HG02571 (cell line): ENCODE results near the gene TEX53.
A peak's percentile ranks its signal among the peaks of the same experiment; 100 is the strongest.

Experiments
- ATAC-seq: cut with Tn5 transposase; IDR thresholded peaks from one replicate; pipeline ENCODE4 v1.9.1; 2021; ENCODE audit warnings: mild to moderate bottlenecking, moderate library complexity; ENCODE audit not compliant: unreplicated experiment

TEX53 gene

DNA sequence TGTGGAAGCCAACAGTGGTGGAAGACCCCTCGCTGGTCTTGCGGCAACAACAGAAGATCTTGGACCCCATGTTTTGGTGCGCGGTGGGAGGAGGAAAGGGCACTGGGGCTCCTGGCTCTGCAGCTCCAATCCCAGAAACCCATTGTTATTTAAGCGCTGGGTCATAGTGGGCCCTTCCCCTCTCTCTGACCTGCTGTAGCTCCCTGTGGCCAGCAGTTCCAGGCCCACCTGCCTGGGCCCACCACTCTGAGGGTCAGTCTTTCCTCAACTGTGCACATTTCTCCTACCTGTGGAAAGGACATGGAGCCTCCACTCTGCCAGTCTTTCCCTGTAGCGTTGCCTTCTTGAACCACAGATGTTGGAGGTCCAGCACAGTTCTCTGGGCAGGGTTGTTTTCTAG, at the start of gene TEX53:
Gene TEX53 (minus strand): TSS at position 101 of the 400 bp plus-strand sequence. CDS start 31 bp downstream, at position 70.
- ATAC-seq: no peak

DNA sequence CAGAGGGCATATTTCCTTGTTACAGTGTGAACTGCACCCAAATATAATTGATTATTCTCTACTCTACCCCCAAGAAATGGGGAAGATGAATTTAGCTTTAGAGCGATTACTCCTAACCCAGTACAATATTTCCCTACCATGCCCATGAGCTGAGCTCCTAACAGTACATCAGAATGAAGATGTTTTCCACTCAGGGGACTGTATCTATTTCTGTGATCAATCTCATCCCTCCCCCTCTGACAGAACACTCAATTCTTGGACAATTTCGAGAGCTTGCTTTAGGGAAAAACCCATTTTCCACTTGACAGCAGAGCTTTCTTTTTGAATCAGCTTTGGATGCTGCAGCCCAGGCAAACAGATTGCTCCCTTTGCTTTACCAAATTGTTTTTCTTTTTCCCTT, 49.1 kb upstream of the TEX53 start:
- ATAC-seq: no peak

DNA sequence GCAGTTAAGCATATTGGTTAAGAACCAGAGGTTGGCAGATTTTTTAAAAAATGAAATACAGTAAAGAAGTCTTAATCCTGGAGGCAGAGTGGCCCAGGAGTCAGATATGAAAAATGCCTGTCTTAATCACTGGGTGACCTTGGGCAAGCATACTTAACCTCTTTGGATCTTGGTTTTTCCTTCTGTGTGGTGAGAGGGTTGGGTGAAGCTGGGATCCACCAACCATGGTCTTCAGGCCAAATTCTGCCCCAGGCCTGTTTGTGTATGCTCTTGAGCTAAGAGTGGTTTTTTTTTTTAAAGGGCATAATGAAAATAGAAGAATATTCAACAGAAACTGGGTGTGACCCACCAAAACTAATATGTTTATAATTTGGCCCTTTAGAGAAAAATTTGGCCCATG, 44.4 kb upstream of the TEX53 start:
- ATAC-seq: no peak

DNA sequence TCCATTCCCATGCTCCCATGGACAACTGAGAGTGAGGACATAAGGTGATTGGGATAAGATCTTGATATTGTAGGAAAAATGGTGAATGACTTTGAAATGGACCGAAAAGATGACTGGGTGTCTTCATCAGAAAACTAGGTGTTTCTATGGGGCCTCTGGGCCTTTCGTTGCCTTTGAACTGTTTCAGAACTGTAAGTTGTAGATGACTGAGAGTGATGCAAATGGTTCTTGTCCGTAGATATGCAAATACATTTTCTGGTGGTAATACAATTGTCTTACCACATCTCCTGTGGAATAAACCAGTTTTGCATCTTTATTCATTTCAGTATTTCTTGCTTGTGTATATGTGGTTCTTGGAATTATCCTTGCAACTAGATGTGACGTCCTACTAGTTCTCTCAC, 40.3 kb upstream of the TEX53 start:
- peak; percentile 35 for ATAC-seq

- ATAC-seq: peak; percentile 60
Observed at GRCh38 chr9:114696814-114697544, 39.4 kb upstream of the TEX53 start.

- ATAC-seq: no peak
Observed at GRCh38 chr9:114695948-114696347, 38.3 kb upstream of the TEX53 start.

DNA sequence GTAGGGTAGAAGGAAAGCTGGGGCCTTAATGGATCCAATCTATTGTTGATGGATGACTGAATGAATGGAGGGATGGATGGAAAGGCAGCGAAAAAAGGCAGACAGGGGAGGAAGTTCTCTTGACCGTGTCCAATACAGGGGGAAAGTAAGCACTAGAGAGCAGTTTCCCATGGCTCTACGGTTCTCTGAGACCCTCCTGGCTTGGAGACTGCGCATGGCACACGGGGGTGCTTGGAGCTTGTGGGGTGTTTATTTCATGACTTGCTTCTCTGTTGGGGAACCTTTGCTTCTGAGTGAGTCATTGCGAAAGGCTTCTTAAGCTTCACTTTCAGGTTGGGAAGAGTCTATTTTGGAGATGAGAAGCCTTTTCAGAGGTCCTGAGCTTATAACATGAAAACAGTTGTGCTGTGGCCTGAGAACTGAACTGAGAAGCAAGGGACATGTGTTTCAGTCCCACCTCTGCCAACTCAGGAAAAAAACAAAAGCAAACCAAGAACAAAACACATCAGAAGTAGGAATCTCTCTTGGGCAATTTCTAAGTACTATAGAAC, 37.2 kb upstream of the TEX53 start:
- ATAC-seq: peak; percentile 28

GRCh38 chr9:114694146-114694545, 36.5 kb upstream of the TEX53 start:
- no peak for ATAC-seq

DNA sequence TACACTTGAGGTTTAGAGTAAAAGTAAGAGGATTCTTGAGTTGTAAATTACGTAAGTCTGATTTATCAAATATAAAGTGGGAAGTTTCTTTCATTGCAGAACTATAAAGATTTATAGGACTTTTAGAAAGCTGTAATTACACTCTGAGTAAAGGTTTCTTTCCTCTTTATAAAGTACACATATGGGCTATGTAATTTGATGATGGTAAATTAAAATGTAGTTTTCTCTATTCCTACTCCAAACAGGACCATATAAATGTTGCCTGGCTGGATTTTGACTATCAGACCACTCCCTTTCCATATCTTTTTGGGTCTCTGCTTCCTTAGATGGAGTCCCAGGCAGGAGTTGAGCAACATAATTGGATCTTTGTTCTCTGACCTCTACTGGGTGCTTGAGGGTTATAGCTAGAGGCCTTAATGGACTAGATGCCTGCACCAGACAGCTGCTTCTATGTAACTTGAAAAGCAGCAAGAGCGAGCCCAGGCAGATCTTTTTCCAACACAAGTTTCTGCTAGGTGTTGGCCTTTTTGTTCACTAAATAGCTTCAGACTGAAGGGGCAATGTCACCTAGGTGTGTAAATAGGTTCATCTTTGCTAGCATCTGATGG, 35.7 kb upstream of the TEX53 start:
- ATAC-seq: no peak

DNA sequence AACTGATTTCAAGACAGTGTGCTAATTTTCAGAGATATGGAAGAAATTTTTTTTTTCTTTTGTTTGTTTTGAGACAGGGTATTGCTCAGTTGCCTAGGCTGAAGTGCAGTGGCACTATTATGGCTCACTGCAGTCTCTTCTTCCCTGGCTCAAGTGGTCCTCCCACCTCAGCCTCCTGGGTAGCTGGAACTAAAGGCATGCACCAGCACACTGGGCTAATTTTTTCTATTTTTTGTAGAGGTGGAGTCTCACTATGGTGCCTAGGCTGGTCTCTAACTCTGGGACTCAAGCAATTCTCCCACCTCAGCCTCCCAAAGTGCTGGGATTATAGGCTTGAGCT, 34.3 kb upstream of the TEX53 start:
- ATAC-seq: no peak

DNA sequence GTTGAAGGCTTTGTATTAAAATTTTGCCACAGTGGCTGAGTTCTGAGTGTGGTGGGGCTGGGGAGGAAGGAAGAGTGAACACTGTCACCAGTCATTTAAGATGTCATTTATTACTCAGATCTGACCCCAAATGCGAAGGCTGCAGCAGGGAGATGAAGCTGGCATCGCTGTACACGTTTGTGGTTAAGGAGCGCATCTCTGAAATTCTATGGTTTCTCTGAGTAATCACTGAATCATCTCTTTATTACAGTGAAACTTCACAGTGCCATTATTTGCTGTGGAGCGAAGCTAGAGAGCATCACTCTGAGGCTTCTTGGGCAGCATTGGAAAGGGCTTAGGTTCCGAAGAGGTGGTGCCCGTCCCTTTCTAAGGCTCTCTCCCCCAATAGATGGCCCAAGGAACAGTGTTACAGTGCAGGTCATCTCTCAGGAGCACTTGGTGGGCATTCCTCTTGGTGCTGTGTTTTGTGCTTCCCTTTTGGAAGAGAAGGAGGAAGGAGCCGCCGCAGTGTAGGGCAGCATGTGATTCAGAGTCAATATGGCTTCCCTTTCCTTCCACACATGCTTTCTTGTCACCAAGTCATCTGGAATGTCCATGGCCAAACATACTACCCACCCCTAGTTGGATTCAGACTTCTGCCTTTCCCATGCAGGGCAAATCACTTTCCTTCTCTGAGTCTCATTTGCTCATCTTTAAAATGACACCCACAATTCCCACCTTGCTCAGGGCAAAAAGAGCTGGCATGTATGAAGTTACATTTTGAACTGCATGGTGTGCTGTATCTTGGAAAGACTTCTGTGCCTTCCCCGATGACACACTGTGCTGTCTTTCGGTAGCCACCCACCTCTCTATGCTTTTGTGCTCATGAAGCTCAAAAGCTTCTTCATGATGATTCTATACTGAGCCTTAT, 33.7 kb upstream of the TEX53 start:
- ATAC-seq: peak; percentile 48

DNA sequence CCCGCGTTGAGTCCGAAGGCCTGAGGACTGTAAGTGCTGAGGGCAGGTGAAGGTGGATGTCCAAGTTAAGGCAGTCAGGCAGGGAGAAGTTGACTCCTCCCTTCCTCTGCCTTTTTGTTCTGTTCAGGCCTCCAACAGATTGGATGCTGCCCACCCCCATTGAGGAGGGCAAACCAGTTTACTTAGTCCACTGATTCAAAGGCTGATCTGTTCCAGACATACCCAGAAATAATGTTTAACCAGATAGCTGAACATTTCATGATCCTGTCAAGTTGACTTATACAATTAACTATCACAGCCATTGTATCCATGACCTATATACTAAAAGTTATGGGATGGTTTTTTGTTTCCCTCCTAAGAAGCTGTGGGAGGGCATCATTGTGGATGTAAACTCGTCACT, 32.7 kb upstream of the TEX53 start:
- ATAC-seq: no peak

GRCh38 chr9:114689813-114690212, 32.2 kb upstream of the TEX53 start:
- no peak for ATAC-seq

DNA sequence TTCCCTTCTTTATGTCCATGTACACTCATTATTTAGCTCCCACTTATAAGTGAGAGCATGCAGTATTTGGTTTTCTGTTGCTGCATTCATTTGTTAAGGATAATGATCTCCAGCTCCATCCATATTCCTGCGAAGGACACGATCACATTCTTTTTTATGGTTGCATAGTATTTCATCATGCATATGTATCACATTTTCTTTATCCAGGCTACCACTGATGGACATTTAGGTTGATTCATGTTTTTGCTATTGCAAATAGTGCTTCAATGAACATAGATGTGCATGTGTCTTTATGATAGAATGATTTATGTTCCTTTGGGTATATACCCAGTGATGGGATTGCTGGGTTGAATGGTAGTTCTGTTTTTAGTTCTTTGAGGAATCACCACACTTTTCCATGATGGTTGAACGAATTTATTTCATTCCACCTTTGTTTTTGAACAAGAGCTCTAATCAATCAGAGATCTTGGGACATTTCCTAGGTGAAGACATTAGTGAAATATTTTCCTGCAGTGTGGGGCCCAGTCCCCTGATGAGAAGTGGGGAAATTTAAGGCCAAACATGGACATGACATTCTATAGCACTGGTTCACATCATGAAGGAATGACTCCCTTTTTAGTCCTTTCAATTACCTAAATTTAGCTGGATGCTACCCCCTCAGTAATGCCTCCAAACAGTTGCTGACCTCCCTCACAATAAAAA, 31.5 kb upstream of the TEX53 start:
- no peak for ATAC-seq

DNA sequence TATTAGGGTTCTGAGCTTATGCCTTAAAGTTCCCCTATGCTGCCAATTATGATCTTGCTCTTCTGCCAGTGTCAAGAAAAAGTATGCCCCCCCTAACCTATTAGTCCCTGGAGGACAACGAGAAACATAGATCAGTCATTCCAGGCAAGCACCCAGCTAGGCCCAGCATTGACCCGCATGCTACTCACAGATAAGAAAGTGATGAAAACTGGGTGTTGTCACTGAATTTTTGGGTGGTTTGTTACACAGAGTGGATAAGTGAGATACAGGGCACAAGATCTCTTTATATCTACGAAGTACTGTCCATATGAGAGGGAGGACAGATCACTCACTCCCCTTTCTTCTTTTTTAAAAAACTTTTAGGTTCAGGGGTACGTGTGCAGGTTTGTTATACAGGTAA, 30.8 kb upstream of the TEX53 start:
- no peak for ATAC-seq

DNA sequence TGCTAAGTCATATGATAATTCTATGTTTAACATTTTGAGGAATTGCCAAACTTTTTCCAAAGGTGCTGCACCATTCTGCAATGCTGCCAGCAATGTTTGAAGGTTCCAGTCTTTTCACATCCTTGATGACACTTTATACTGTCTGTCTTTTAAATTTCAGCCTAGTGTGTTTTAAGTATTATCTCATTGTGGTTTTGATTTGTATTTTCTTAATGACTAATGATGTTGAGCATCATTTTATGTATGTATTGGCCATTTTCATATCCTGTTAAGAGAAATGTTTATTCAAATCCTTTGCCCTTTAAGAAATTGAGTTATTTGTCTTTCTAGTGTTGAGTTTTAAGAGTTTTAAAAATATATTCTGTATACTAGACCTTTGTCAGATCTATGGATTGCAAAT, 29.4 kb upstream of the TEX53 start:
- ATAC-seq: no peak

DNA sequence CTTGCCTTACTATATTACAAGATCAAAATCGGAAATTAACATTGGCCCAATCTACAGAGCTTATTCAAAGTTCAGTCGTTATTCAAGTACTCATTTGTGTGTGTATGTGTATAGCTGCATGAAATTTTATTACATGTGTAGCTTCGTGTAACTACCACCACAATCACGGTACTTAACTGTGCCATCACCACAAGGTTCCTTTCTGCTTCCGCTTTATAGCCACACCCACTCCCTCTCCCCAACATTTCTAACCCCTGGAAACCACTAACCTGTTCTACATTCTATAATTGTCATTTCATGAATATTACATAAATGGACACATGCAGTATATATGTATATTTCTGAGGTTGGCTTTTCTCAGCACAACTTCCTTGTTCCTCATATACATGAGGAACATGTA, 28.3 kb upstream of the TEX53 start:
- ATAC-seq: no peak

GRCh38 chr9:114684036-114684435, 26.4 kb upstream of the TEX53 start:
- ATAC-seq: no peak

- ATAC-seq: no peak
Observed at GRCh38 chr9:114682846-114683245, 25.2 kb upstream of the TEX53 start.

- peak; percentile 79 for ATAC-seq
Observed at GRCh38 chr9:114681594-114682332, 24.2 kb upstream of the TEX53 start, which contains the start of gene TEX48. Gene TEX48, minus strand, starts transcription at chr9:114682192. Its CDS starts 10,469 bp downstream, at chr9:114671723.
